H1 (cell line): Measurements from ENCODE around the gene WDR26. TPM values are rescaled to one million over a fixed set of nuclear protein-coding genes. Genes with fewer than 3 reads are reported as not detected.

Source experiments
- CTCF ChIA-PET: fragments of 300-600 bp; sonication (Branson Sonifier 250); formaldehyde crosslinking; loops from one replicate; lab custom pipeline; 2021; ENCODE audit not compliant: partially characterized antibody; lab: Charles Lee
- POLR2A ChIA-PET: fragments of 300-600 bp; sonication (Branson Sonifier 250); formaldehyde crosslinking; loops from one replicate; lab custom pipeline; 2021; ENCODE audit warnings: inconsistent platforms; ENCODE audit not compliant: partially characterized antibody; lab: Charles Lee
- DNase-seq, 2 experiments: peaks; one replicate each; pipeline versions ENCODE4 v3.0.0 to v3.0.0-alpha.2; 2010 to 2022; ENCODE audit warnings: low spot score in 2 of 2, low read depth in 1 of 2, mixed read lengths in 1 of 2
- FAIRE-seq: peaks from 2 replicates; lab custom pipeline; 2011; peaks lifted over from hg19 to GRCh38; lab: Jason Lieb, UNC
- H2AFZ ChIP-seq: 2 replicates; pipeline ENCODE4 v1.8.1; 2012; ENCODE audit warnings: low read length, inconsistent platforms
- H2AK5ac ChIP-seq: 2 replicates; pipeline ENCODE4 v1.6.1; 2013; ENCODE audit warnings: low read depth, low read length
- H2BK120ac ChIP-seq: replicated peaks from 2 replicates; pipeline ENCODE3; 2013; ENCODE audit warnings: low read depth, low read length, inconsistent platforms
- H2BK12ac ChIP-seq: 2 replicates; pipeline ENCODE4 v1.6.1; 2013; ENCODE audit warnings: low read depth, low read length
- H2BK15ac ChIP-seq: 2 replicates; pipeline ENCODE4 v1.6.1; 2013; ENCODE audit warnings: low read length
- H2BK20ac ChIP-seq: 2 replicates; pipeline ENCODE4 v1.6.1; 2013; ENCODE audit warnings: low read length
- H2BK5ac ChIP-seq: 2 replicates; pipeline ENCODE4 v1.6.1; 2013; ENCODE audit warnings: low read depth, low read length
- H3K14ac ChIP-seq: 2 replicates; pipeline ENCODE4 v1.6.1; 2013; ENCODE audit warnings: inconsistent platforms; ENCODE audit not compliant: insufficient read length
- H3K18ac ChIP-seq: 2 replicates; pipeline ENCODE4 v1.6.1; 2013; ENCODE audit warnings: low read length; ENCODE audit errors: extremely low read depth
- H3K23ac ChIP-seq: 2 replicates; pipeline ENCODE4 v1.6.1; 2013; ENCODE audit warnings: inconsistent platforms; ENCODE audit not compliant: insufficient read length
- H3K23me2 ChIP-seq: 2 replicates; pipeline ENCODE4 v1.6.1; 2013; ENCODE audit warnings: low read depth, low read length
- H3K27ac ChIP-seq: 2 replicates; pipeline ENCODE4 v1.6.1; 2011; ENCODE audit warnings: low read depth, low read length, inconsistent platforms
- H3K27me3 ChIP-seq, 4 experiments: replicated peaks in 1 of 4; 1 replicate in 1 of 4; 2 replicates in 3 of 4; pipeline versions ENCODE4 v1.6.1 to v1.8.1; 2011 to 2013; ENCODE audit warnings: low read length in 3 of 4, mild to moderate bottlenecking in 3 of 4, inconsistent platforms in 2 of 4, mixed read lengths in 2 of 4, moderate library complexity in 1 of 4; ENCODE audit not compliant: control insufficient read depth in 3 of 4, insufficient read depth in 3 of 4; ENCODE audit errors: extremely low read depth in 1 of 4
- H3K36me3 ChIP-seq, 4 experiments: 2 replicates each; pipeline versions ENCODE4 v1.6.1 to v1.8.1; 2011 to 2013; ENCODE audit warnings: mild to moderate bottlenecking in 4 of 4, low read length in 3 of 4, moderate library complexity in 2 of 4, control low read depth in 1 of 4, inconsistent platforms in 1 of 4; ENCODE audit not compliant: insufficient read depth in 4 of 4, control insufficient read depth in 2 of 4
- H3K4ac ChIP-seq: replicated peaks from 2 replicates; pipeline ENCODE3; 2013; ENCODE audit warnings: low read length, low read depth, mixed read lengths, inconsistent platforms; ENCODE audit not compliant: insufficient read length
- H3K4me1 ChIP-seq, 4 experiments: replicated peaks in 1 of 4; 1 replicate in 1 of 4; 2 replicates in 3 of 4; pipeline versions ENCODE4 v1.6.1 to v1.8.1; 2011 to 2013; ENCODE audit warnings: low read length in 3 of 4, inconsistent platforms in 2 of 4, mixed read lengths in 1 of 4; ENCODE audit not compliant: insufficient read depth in 4 of 4, control insufficient read depth in 3 of 4
- H3K4me2 ChIP-seq, 2 experiments: 2 replicates each; pipeline versions ENCODE4 v1.6.1 to v1.8.1; 2011 to 2013; ENCODE audit warnings: low read depth in 2 of 2, low read length in 2 of 2, control low read depth in 1 of 2, inconsistent platforms in 1 of 2, mild to moderate bottlenecking in 1 of 2; ENCODE audit not compliant: insufficient read depth in 1 of 2
- H3K4me3 ChIP-seq, 4 experiments: fragments of 200-600, 300-600 bp in 1 of 4; sonication (generic), shearing (Covaris generic), sonication (Bioruptor Twin) in 1 of 4; 2 replicates each; pipeline versions ENCODE4 v1.5.1 to v1.8.1; 2011 to 2016; ENCODE audit warnings: low read length in 4 of 4, low read depth in 3 of 4, control low read depth in 2 of 4, inconsistent platforms in 2 of 4, mild to moderate bottlenecking in 2 of 4, mixed read lengths in 1 of 4, moderate library complexity in 1 of 4; ENCODE audit not compliant: insufficient read depth in 2 of 4; ENCODE audit errors: extremely low read depth in 1 of 4
- H3K56ac ChIP-seq: replicated peaks from 2 replicates; pipeline ENCODE3; 2013; ENCODE audit warnings: low read depth, mild to moderate bottlenecking, mixed read lengths, low read length, inconsistent platforms; ENCODE audit not compliant: insufficient read length
- H3K79me1 ChIP-seq: 2 replicates; pipeline ENCODE4 v1.6.1; 2013; ENCODE audit warnings: low read depth, low read length, control low read depth
- H3K79me2 ChIP-seq, 2 experiments: 2 replicates each; pipeline versions ENCODE4 v1.6.1 to v1.8.1; 2012 to 2013; ENCODE audit warnings: low read length in 2 of 2, mild to moderate bottlenecking in 2 of 2, inconsistent platforms in 1 of 2; ENCODE audit not compliant: insufficient read depth in 2 of 2, control insufficient read depth in 1 of 2
- H3K9ac ChIP-seq, 4 experiments: replicated peaks in 1 of 4; 1 replicate in 1 of 4; 2 replicates in 3 of 4; pipeline versions ENCODE4 v1.6.1 to v1.8.1; 2011 to 2013; ENCODE audit warnings: low read depth in 3 of 4, low read length in 3 of 4, control low read depth in 2 of 4, mild to moderate bottlenecking in 2 of 4, moderate library complexity in 2 of 4, inconsistent platforms in 1 of 4; ENCODE audit errors: extremely low read depth in 1 of 4
- H3K9me3 ChIP-seq, 2 experiments: 2 replicates each; pipeline versions ENCODE4 v1.6.1 to v1.8.1; 2012 to 2013; ENCODE audit warnings: mild to moderate bottlenecking in 2 of 2, moderate library complexity in 2 of 2, control low read depth in 1 of 2, inconsistent platforms in 1 of 2, low read depth in 1 of 2, low read length in 1 of 2, mixed read lengths in 1 of 2; ENCODE audit not compliant: insufficient read depth in 2 of 2
- H4K20me1 ChIP-seq, 2 experiments: replicated peaks in 1 of 2; 2 replicates each; pipeline versions ENCODE3 to v1.8.1; 2011 to 2013; ENCODE audit warnings: inconsistent platforms in 2 of 2, low read length in 2 of 2, mild to moderate bottlenecking in 1 of 2; ENCODE audit not compliant: insufficient read depth in 2 of 2, control insufficient read depth in 1 of 2
- H4K5ac ChIP-seq: 2 replicates; pipeline ENCODE4 v1.6.1; 2013; ENCODE audit warnings: low read length, low read depth, mixed read lengths, inconsistent platforms; ENCODE audit not compliant: insufficient read length
- H4K8ac ChIP-seq: 2 replicates; pipeline ENCODE4 v1.8.0; 2013; ENCODE audit warnings: mild to moderate bottlenecking, moderate library complexity, low read length, inconsistent platforms; ENCODE audit not compliant: insufficient read depth; ENCODE audit errors: extremely low read depth
- H4K91ac ChIP-seq: replicated peaks from 2 replicates; pipeline ENCODE3; 2013; ENCODE audit warnings: low read length, mixed read lengths, inconsistent platforms; ENCODE audit not compliant: insufficient read length
- ATF2 ChIP-seq: IDR thresholded peaks from 2 replicates; pipeline ENCODE4 v1.6.1; 2012; ENCODE audit warnings: low read length, inconsistent platforms
- CEBPB ChIP-seq: IDR thresholded peaks from 2 replicates; pipeline ENCODE4 v1.6.1; 2012; ENCODE audit warnings: low read depth, low read length
- GABPA ChIP-seq: IDR thresholded peaks from 2 replicates; pipeline ENCODE4 v1.6.1; 2011; ENCODE audit warnings: mild to moderate bottlenecking, low read length, moderate library complexity, borderline replicate concordance; ENCODE audit not compliant: insufficient read depth
- HDAC6 ChIP-seq: IDR thresholded peaks from one replicate; pipeline ENCODE4 v1.7.1; 2012; ENCODE audit warnings: low read depth, mild to moderate bottlenecking, inconsistent platforms, low read length, moderate library complexity
- KDM1A ChIP-seq: fragments of 200-600, 300-600 bp; sonication (generic); IDR thresholded peaks from 2 replicates; pipeline ENCODE4 v1.7.1; 2016; ENCODE audit warnings: mild to moderate bottlenecking, low read length, borderline replicate concordance
- MAFK ChIP-seq: IDR thresholded peaks from 2 replicates; pipeline ENCODE4 v1.6.1; 2012; ENCODE audit warnings: low read depth, mild to moderate bottlenecking, improper control_type of control experiment, low read length
- POU5F1 ChIP-seq: IDR thresholded peaks from 2 replicates; pipeline ENCODE4 v1.6.1; 2011; ENCODE audit warnings: low read depth, mild to moderate bottlenecking, low read length, moderate library complexity
- RBBP5 ChIP-seq: IDR thresholded peaks from 2 replicates; pipeline ENCODE4 v1.7.1; 2012; ENCODE audit warnings: low read depth, mild to moderate bottlenecking, inconsistent platforms, low read length, moderate library complexity, borderline replicate concordance
- SIRT6 ChIP-seq: IDR thresholded peaks from one replicate; pipeline ENCODE4 v1.7.1; 2012; ENCODE audit warnings: low read length, inconsistent platforms
- SUZ12 ChIP-seq: fragments of 200-600 bp; sonication (generic); IDR thresholded peaks from 2 replicates; pipeline ENCODE4 v1.6.1; 2012; ENCODE audit warnings: mild to moderate bottlenecking, inconsistent platforms, low read length, moderate library complexity, mixed read lengths
- TAF7 ChIP-seq: optimal IDR thresholded peaks from 2 replicates; pipeline ENCODE3; 2011; ENCODE audit warnings: low read depth, mild to moderate bottlenecking, inconsistent platforms, low read length, moderate library complexity, borderline replicate concordance
- TCF12 ChIP-seq: IDR thresholded peaks from 2 replicates; pipeline ENCODE4 v1.6.1; 2011; ENCODE audit warnings: low read depth, mild to moderate bottlenecking, low read length
- WGBS, 2 experiments: shearing (Covaris generic) in 1 of 2; methylation state at CpG; one replicate each; pipeline versions ENCODE4 v1.1.6 to v1.1.7; 2013 to 2015; ENCODE audit warnings: low lambda C conversion rate in 2 of 2, mixed read lengths in 2 of 2, inconsistent platforms in 1 of 2, low coverage in 1 of 2, missing lambda C conversion rate in 1 of 2; ENCODE audit not compliant: insufficient replicate concordance in 2 of 2, insufficient coverage in 1 of 2, insufficient read length in 1 of 2; ENCODE audit errors: extremely low coverage in 1 of 2, missing lambda C conversion rate in 1 of 2; 5-methylcytosine and 5-hydroxymethylcytosine counted together
- polyA plus RNA-seq, 7 experiments: library from polyadenylated mRNA; depleted of rRNA in 3 of 7; stranded (reverse) in 5 of 7; unstranded in 2 of 7; fragments of >200 nt in 5 of 7; fragments of 200-250 nt in 2 of 7; gene quantifications; 1 replicate in 5 of 7; 2 replicates in 1 of 7; 4 replicates in 1 of 7; pipeline versions ENCODE4 v1.2.1 to v1.2.3, GENCODE V29; 2011 to 2013; ENCODE audit warnings: missing spikeins in 2 of 7, mixed read lengths in 2 of 7
- total RNA-seq: library from RNA; stranded (reverse); fragmentation: NEBNext Ultra II Directional; extraction: Animal tissue kit (Norgen Biotek cat#: 25700); gene quantifications from 2 replicates; pipeline ENCODE4 v1.2.1, GENCODE V29; 2021

WDR26 gene
- total and polyA plus RNA-seq, 2 of the 8 experiments (the other 6 are each of a cell fraction or from before 2014, with no cell fraction given) = 18.0 to 72.5 TPM

- Histone ChIP-seq H3K4me2 (no peak overlapping the region), H3K9me3 (no peaks in the 10 kb centered on the region), H2BK120ac (no peak overlapping the region), H3K23me2 (no peaks in the 10 kb centered on the region), H2BK5ac (no peak overlapping the region), H3K4me1 (no peaks in the 10 kb centered on the region), H3K4ac (no peak overlapping the region), H2AFZ (no peak overlapping the region), H2AK5ac (no peak overlapping the region), H4K91ac (no peak overlapping the region), H2BK15ac (no peak overlapping the region), H4K8ac (no peak overlapping the region), H3K27ac (no peak overlapping the region), H4K5ac (no peak overlapping the region), H3K9ac (no peak overlapping the region), H3K56ac (no peak overlapping the region), H3K27me3 (no peaks in the 10 kb centered on the region), H2BK12ac (no peak overlapping the region), H2BK20ac (no peak overlapping the region), H3K23ac (no peak overlapping the region), H3K18ac (no peak overlapping the region), H3K14ac (no peak overlapping the region), H4K20me1 (peaks cover 0 to 2% of the 10 kb centered on the region in 2 experiments), H3K79me2 (0 out of 4 replicates have a peak, but pooled peaks cover 0 to 4% of the 10 kb centered on the region in 2 experiments), H3K79me1 (no peaks in the 10 kb centered on the region), H3K4me3 (no peak overlapping the region), H3K36me3 (peaks cover 16 to 89% (median 50%) of the 10 kb centered on the region in 4 experiments)
- WGBS, 2 experiments = 88% methylated on average over 3 of the region's 3 CpGs; no CpG with 5 or more reads in 1 of the 2 experiments
- ChIA-PET CTCF (interaction anchor here (1.2 to 1.4 kb wide), 2 partner anchors 8 to 11 kb away, joined by 3 to 5 read pairs; no protein-coding TSS in a partner anchor), POLR2A (interaction anchor here (0.6 to 1.3 kb wide), 3 partner anchors 17 to 59 kb away, joined by 3 to 4 read pairs (median 3); no protein-coding TSS in a partner anchor)
- no peak for DNase-seq
- no peak for FAIRE-seq
- TF ChIP-seq CEBPB (no peak), HDAC6 (no peak), SUZ12 (no peak), GABPA (no peak), POU5F1 (no peak), MAFK (no peak), SIRT6 (no peak), ATF2 (no peak), TCF12 (no peak), RBBP5 (no peak), KDM1A (no peak), TAF7 (no peak)
These were observed 59.5 kb downstream of the WDR26 start for GRCh38 chr1:224375059-224375458.
